ENCODE results near the gene ABCA12.

GRCh38 chr2:215149894-215150293 is 11.5 kb upstream of the ABCA12 start:
- no peak for TF ChIP-seq POLR2AphosphoS5 (IDR thresholded peaks at IDR 0.05; ENCODE audit: low read depth, low read length)
- TF ChIP-seq, protein P1, sequence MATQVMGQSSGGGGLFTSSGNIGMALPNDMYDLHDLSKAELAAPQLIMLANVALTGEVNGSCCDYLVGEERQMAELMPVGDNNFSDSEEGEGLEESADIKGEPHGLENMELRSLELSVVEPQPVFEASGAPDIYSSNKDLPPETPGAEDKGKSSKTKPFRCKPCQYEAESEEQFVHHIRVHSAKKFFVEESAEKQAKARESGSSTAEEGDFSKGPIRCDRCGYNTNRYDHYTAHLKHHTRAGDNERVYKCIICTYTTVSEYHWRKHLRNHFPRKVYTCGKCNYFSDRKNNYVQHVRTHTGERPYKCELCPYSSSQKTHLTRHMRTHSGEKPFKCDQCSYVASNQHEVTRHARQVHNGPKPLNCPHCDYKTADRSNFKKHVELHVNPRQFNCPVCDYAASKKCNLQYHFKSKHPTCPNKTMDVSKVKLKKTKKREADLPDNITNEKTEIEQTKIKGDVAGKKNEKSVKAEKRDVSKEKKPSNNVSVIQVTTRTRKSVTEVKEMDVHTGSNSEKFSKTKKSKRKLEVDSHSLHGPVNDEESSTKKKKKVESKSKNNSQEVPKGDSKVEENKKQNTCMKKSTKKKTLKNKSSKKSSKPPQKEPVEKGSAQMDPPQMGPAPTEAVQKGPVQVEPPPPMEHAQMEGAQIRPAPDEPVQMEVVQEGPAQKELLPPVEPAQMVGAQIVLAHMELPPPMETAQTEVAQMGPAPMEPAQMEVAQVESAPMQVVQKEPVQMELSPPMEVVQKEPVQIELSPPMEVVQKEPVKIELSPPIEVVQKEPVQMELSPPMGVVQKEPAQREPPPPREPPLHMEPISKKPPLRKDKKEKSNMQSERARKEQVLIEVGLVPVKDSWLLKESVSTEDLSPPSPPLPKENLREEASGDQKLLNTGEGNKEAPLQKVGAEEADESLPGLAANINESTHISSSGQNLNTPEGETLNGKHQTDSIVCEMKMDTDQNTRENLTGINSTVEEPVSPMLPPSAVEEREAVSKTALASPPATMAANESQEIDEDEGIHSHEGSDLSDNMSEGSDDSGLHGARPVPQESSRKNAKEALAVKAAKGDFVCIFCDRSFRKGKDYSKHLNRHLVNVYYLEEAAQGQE (IDR thresholded peaks at IDR 0.05; ENCODE audit: insufficient read depth in 1 of 2, low read depth in 2 of 2, low read length in 1 of 2): no peak

Data from Panc1 (cell line).